IMR-90 (cell line): ENCODE measurements around the gene TNFRSF1B. TPM values are rescaled to one million over a fixed set of nuclear protein-coding genes. Genes with fewer than 3 reads are reported as not detected.

Experiments used
- ATAC-seq: fragments of 200-7000 bp; cut with Tn5 transposase; 2 replicates; pipeline ENCODE4 v1.9.1; 2020; ENCODE audit warnings: low read depth, mild to moderate bottlenecking, moderate library complexity
- BruUV-seq: library from RNA; stranded (reverse); fragments of 400-500 nt; replicated peaks from 2 replicates; lab custom pipeline; 2021; lab: Mats Ljungman, UMichigan
- CTCF ChIA-PET: fragments of 300-600 bp; formaldehyde crosslinking; extraction: SDS; loops from one replicate; lab custom pipeline; 2021; ENCODE audit warnings: antibody characterized with exemption; lab: Yijun Ruan, JAX
- POLR2A ChIA-PET: fragments of 300-600 bp; sonication (Branson Sonifier 250); formaldehyde crosslinking; loops from one replicate; lab custom pipeline; 2022; ENCODE audit warnings: antibody characterized with exemption; ENCODE audit not compliant: unreplicated experiment; lab: Charles Lee
- DNase-seq: peaks from one replicate; pipeline ENCODE4 v3.0.0; 2013
- H2AFZ ChIP-seq: replicated peaks from 2 replicates; pipeline ENCODE3; 2013; ENCODE audit warnings: low read length, mild to moderate bottlenecking; ENCODE audit not compliant: poor library complexity
- H2AK5ac ChIP-seq: 2 replicates; pipeline ENCODE4 v1.6.1; 2013; ENCODE audit warnings: low read depth, low read length, inconsistent platforms
- H2AK9ac ChIP-seq: replicated peaks from 2 replicates; pipeline ENCODE3; 2013; ENCODE audit warnings: mild to moderate bottlenecking, low read depth, low read length, moderate library complexity; ENCODE audit not compliant: poor library complexity
- H2BK120ac ChIP-seq: 2 replicates; pipeline ENCODE4 v1.6.1; 2013; ENCODE audit warnings: low read depth, low read length, inconsistent platforms
- H2BK15ac ChIP-seq: 3 replicates; pipeline ENCODE4 v1.6.1; 2013; ENCODE audit warnings: low read depth, low read length, inconsistent platforms
- H2BK20ac ChIP-seq: 2 replicates; pipeline ENCODE4 v1.6.1; 2013; ENCODE audit warnings: low read depth, mild to moderate bottlenecking, inconsistent platforms, low read length, moderate library complexity
- H2BK5ac ChIP-seq: 2 replicates; pipeline ENCODE4 v1.6.1; 2013; ENCODE audit warnings: mild to moderate bottlenecking, low read depth, low read length, inconsistent platforms; ENCODE audit not compliant: poor library complexity, severe bottlenecking
- H3K14ac ChIP-seq: replicated peaks from 2 replicates; pipeline ENCODE4 v1.6.1; 2013; ENCODE audit warnings: low read depth, low read length, inconsistent platforms
- H3K18ac ChIP-seq: 2 replicates; pipeline ENCODE4 v1.6.1; 2013; ENCODE audit warnings: low read depth, low read length, control low read depth
- H3K23ac ChIP-seq: 2 replicates; pipeline ENCODE4 v1.6.1; 2013; ENCODE audit warnings: low read depth, low read length, inconsistent platforms
- H3K27ac ChIP-seq: 2 replicates; pipeline ENCODE4 v1.5.1; 2013; ENCODE audit warnings: mild to moderate bottlenecking, control low read depth, low read length; ENCODE audit not compliant: insufficient read depth
- H3K27me3 ChIP-seq: 2 replicates; pipeline ENCODE4 v1.6.1; 2013; ENCODE audit warnings: low read length; ENCODE audit not compliant: control insufficient read depth, insufficient read depth
- H3K36me3 ChIP-seq: 2 replicates; pipeline ENCODE4 v1.6.1; 2013; ENCODE audit warnings: low read length, mixed read lengths; ENCODE audit not compliant: control insufficient read depth, insufficient read depth
- H3K4ac ChIP-seq: 2 replicates; pipeline ENCODE4 v1.6.1; 2013; ENCODE audit warnings: low read depth, low read length, inconsistent platforms
- H3K4me1 ChIP-seq: 2 replicates; pipeline ENCODE4 v1.6.1; 2013; ENCODE audit warnings: low read length, mixed read lengths; ENCODE audit not compliant: control insufficient read depth, insufficient read depth
- H3K4me2 ChIP-seq: 2 replicates; pipeline ENCODE4 v1.6.1; 2013; ENCODE audit warnings: low read depth, mild to moderate bottlenecking, control low read depth, low read length, moderate library complexity
- H3K4me3 ChIP-seq: 2 replicates; pipeline ENCODE4 v1.5.1; 2013; ENCODE audit warnings: low read depth, mild to moderate bottlenecking, control low read depth, low read length, moderate library complexity; ENCODE audit not compliant: insufficient read depth
- H3K56ac ChIP-seq: 2 replicates; pipeline ENCODE4 v1.6.1; 2013; ENCODE audit warnings: low read length, inconsistent platforms; ENCODE audit not compliant: insufficient read depth; ENCODE audit errors: extremely low read depth
- H3K79me1 ChIP-seq, 2 experiments: 2 replicates each; pipeline ENCODE4 v1.6.1; 2013; ENCODE audit warnings: low read length in 2 of 2, inconsistent platforms in 1 of 2, low read depth in 1 of 2
- H3K9ac ChIP-seq: 2 replicates; pipeline ENCODE4 v1.6.1; 2013; ENCODE audit warnings: low read depth, low read length, control low read depth
- H3K9me1 ChIP-seq: 2 replicates; pipeline ENCODE4 v1.6.1; 2013; ENCODE audit warnings: low read length, inconsistent platforms; ENCODE audit not compliant: insufficient read depth
- H3K9me3 ChIP-seq: 2 replicates; pipeline ENCODE4 v1.6.1; 2013; ENCODE audit warnings: low read length; ENCODE audit not compliant: control insufficient read depth, insufficient read depth
- H4K20me1 ChIP-seq: 2 replicates; pipeline ENCODE4 v1.6.1; 2013; ENCODE audit warnings: low read length, inconsistent platforms; ENCODE audit not compliant: insufficient read depth
- H4K5ac ChIP-seq: 2 replicates; pipeline ENCODE4 v1.6.1; 2013; ENCODE audit warnings: mild to moderate bottlenecking, low read depth, low read length, control low read depth
- H4K8ac ChIP-seq, 2 experiments: 2 replicates each; pipeline ENCODE4 v1.6.1; 2013; ENCODE audit warnings: low read depth in 2 of 2, low read length in 2 of 2, control low read depth in 1 of 2, inconsistent platforms in 1 of 2
- H4K91ac ChIP-seq: 2 replicates; pipeline ENCODE4 v1.6.1; 2013; ENCODE audit warnings: low read depth, low read length, inconsistent platforms; ENCODE audit not compliant: insufficient read depth
- BHLHE40 ChIP-seq: fragments of 150-350 bp; IDR thresholded peaks from 2 replicates; pipeline ENCODE4 v1.6.1; 2016; ENCODE audit warnings: mild to moderate bottlenecking, low read depth, low read length
- CEBPB ChIP-seq: IDR thresholded peaks from 2 replicates; pipeline ENCODE4 v1.6.1; 2012; ENCODE audit warnings: low read depth, low read length, improper control_type of control experiment
- CHD1 ChIP-seq: IDR thresholded peaks from 2 replicates; pipeline ENCODE4 v1.6.1; 2012; ENCODE audit warnings: low read depth, low read length, improper control_type of control experiment
- CTCF ChIP-seq: conservative IDR thresholded peaks from 2 replicates; pipeline ENCODE4 v1.5.1; 2012; ENCODE audit warnings: mild to moderate bottlenecking, low read depth, low read length, improper control_type of control experiment
- ELK1 ChIP-seq: fragments of 150-350 bp; IDR thresholded peaks from 2 replicates; pipeline ENCODE4 v1.6.1; 2016; ENCODE audit warnings: low read depth, mild to moderate bottlenecking, low read length, moderate library complexity, borderline replicate concordance
- FOS ChIP-seq: fragments of 150-350 bp; IDR thresholded peaks from 2 replicates; pipeline ENCODE4 v1.6.1; 2016; ENCODE audit warnings: low read depth, low read length
- MAFK ChIP-seq: IDR thresholded peaks from 2 replicates; pipeline ENCODE4 v1.6.1; 2012; ENCODE audit warnings: low read depth, low read length, improper control_type of control experiment
- MAZ ChIP-seq: IDR thresholded peaks from 2 replicates; pipeline ENCODE4 v1.6.1; 2012; ENCODE audit warnings: low read depth, mild to moderate bottlenecking, low read length, improper control_type of control experiment, moderate library complexity, borderline replicate concordance
- MXI1 ChIP-seq: IDR thresholded peaks from 2 replicates; pipeline ENCODE4 v1.6.1; 2012; ENCODE audit warnings: low read depth, mild to moderate bottlenecking, low read length, moderate library complexity, borderline replicate concordance
- NFE2L2 ChIP-seq: fragments of 150-350 bp; IDR thresholded peaks from 2 replicates; pipeline ENCODE4 v1.6.1; 2016; ENCODE audit warnings: low read depth, mild to moderate bottlenecking, low read length
- POLR2A ChIP-seq: IDR thresholded peaks from 2 replicates; pipeline ENCODE4 v1.6.1; 2012; ENCODE audit warnings: mild to moderate bottlenecking, low read depth, low read length
- RAD21 ChIP-seq: IDR thresholded peaks from 2 replicates; pipeline ENCODE4 v1.6.1; 2012; ENCODE audit warnings: low read length, improper control_type of control experiment
- RCOR1 ChIP-seq: IDR thresholded peaks from 2 replicates; pipeline ENCODE4 v1.6.1; 2012; ENCODE audit warnings: mild to moderate bottlenecking, low read length, improper control_type of control experiment; ENCODE audit not compliant: insufficient replicate concordance
- RFX5 ChIP-seq: IDR thresholded peaks from 2 replicates; pipeline ENCODE4 v1.8.0; 2012; ENCODE audit warnings: low read depth, mild to moderate bottlenecking, low read length, moderate library complexity
- SMC3 ChIP-seq: fragments of 150-350 bp; IDR thresholded peaks from 2 replicates; pipeline ENCODE4 v1.6.1; 2016; ENCODE audit warnings: low read depth, mild to moderate bottlenecking, antibody characterized with exemption, low read length, moderate library complexity
- USF2 ChIP-seq: fragments of 150-350 bp; IDR thresholded peaks from 2 replicates; pipeline ENCODE4 v1.6.1; 2017; ENCODE audit warnings: mild to moderate bottlenecking, antibody characterized with exemption, low read length, low read depth
- WGBS, 2 experiments: methylation state at CpG; one replicate each; pipeline versions ENCODE4 v1.1.5 to v1.1.7; 2013; ENCODE audit warnings: missing lambda C conversion rate in 2 of 2; ENCODE audit not compliant: insufficient read length in 1 of 2; ENCODE audit errors: extremely low coverage in 2 of 2; 5-methylcytosine and 5-hydroxymethylcytosine counted together
- dilution Hi-C: fragments of 300-500 bp; cut with HindIII; formaldehyde crosslinking; loops from one replicate; pipeline ENCODE4 v1.14.3; 2018; ENCODE audit warnings: low sequenced_read_pairs; ENCODE audit not compliant: unreplicated experiment
- in situ Hi-C: fragments of 300-500 bp; cut with MboI; formaldehyde crosslinking; loops from 3 replicates; pipeline ENCODE4 v1.14.3; 2019; ENCODE audit warnings: low sequenced_read_pairs, inconsistent platforms, mixed read lengths
- intact Hi-C: fragments of 100-400 bp; cut with micrococcal nuclease; formaldehyde crosslinking; loops from 2 replicates; pipeline ENCODE4 v1.10.0; 2022
- polyA plus RNA-seq, 3 experiments: library from polyadenylated mRNA; depleted of rRNA; stranded (reverse); fragments of >200 nt; gene quantifications; 2 replicates each; pipeline ENCODE4 v1.2.3, GENCODE V29; 2012; ENCODE audit warnings: low replicate concordance in 1 of 3
- total RNA-seq: library from RNA; depleted of rRNA; stranded (reverse); fragments of >200 nt; gene quantifications from 2 replicates; pipeline ENCODE4 v1.2.3, GENCODE V29; 2012

Gene TNFRSF1B
- total and polyA plus RNA-seq, 2 of the 4 experiments (the other 2 are of a cell fraction): 4.3 to 8.9 TPM

- Histone ChIP-seq H3K4me3 (no peak overlapping the region), H2BK15ac (no peak overlapping the region), H3K56ac (no peak overlapping the region), H2BK20ac (no peak overlapping the region), H4K20me1 (no peaks in the 10 kb centered on the region), H2BK5ac (no peak overlapping the region), H3K4me2 (no peak overlapping the region), H2AFZ (no peak overlapping the region), H3K4me1 (no peaks in the 10 kb centered on the region), H3K14ac (no peak overlapping the region), H3K27me3 (no peaks in the 10 kb centered on the region), H3K9me1 (no peaks in the 10 kb centered on the region; the same call in 1 of the 2 replicates), H4K5ac (no peak overlapping the region), H2BK120ac (no peak overlapping the region), H3K79me1 (peaks cover 11 to 12% of the 10 kb centered on the region in 2 experiments; a peak in 3 of 4 replicates), H2AK5ac (no peak overlapping the region), H2AK9ac (no peak overlapping the region), H4K91ac (no peak overlapping the region), H3K9ac (no peak overlapping the region), H3K23ac (no peak overlapping the region), H3K27ac (no peak overlapping the region), H3K9me3 (no peaks in the 10 kb centered on the region), H3K18ac (no peak overlapping the region), H3K4ac (no peak overlapping the region), H3K36me3 (peaks cover 28% of the 10 kb centered on the region), H4K8ac (no peak overlapping the region)
- DNase-seq (no peak), ATAC-seq (no peak)
- no CpG with 5 or more reads among the region's 3 CpGs for WGBS, 2 experiments
- TF ChIP-seq CTCF (no peak), MAFK (no peak), SMC3 (no peak), USF2 (no peak), CEBPB (no peak; the same call in 1 of the 2 replicates), RCOR1 (no peak), RAD21 (no peak), RFX5 (no peak), BHLHE40 (no peak), CHD1 (no peak), FOS (no peak), POLR2A (no peak), MAZ (no peak), ELK1 (no peak), MXI1 (no peak), NFE2L2 (no peak)
- in situ Hi-C loops (no loop called here), intact Hi-C loops (no loop called here), dilution Hi-C loops (no loop called here)
- CTCF ChIA-PET: no interaction called here
- BruUV-seq: no TSS peak
- POLR2A ChIA-PET: no interaction called here
Measured at GRCh38 chr1:12245116-12245515, 78.3 kb downstream of the TNFRSF1B start.
